22Rv1 (cell line): Measurements from ENCODE around the gene CWF19L2.

ENCODE experiments used
- CTCF ChIP-seq: fragments of 450-650 bp; IDR thresholded peaks from 2 replicates; pipeline ENCODE4 v1.5.1; 2017; ENCODE audit warnings: mild to moderate bottlenecking
- ZFX ChIP-seq: fragments of 450-650 bp; IDR thresholded peaks from 2 replicates; pipeline ENCODE4 v1.6.1; 2017; ENCODE audit warnings: antibody characterized with exemption, borderline replicate concordance

GRCh38 chr11:107490836-107491235 lies 33.2 kb upstream of the CWF19L2 start:
- TF ChIP-seq CTCF (no peak), ZFX (no peak)
